Gastroesophageal sphincter (tissue), 3 donors: ENCODE data around the gene SIN3B.

Source experiments
- CTCF ChIP-seq, 4 experiments: fragments of 200-600 bp in 2 of 4; fragments of 450-650 bp in 2 of 4; sonication (generic) in 1 of 4; IDR thresholded peaks; one replicate each; pipeline ENCODE4 v1.5.1; 2017 to 2019; ENCODE audit warnings: antibody characterized with exemption in 4 of 4, mild to moderate bottlenecking in 2 of 4, moderate library complexity in 2 of 4
- POLR2A ChIP-seq, 2 donors: fragments of 450-650 bp; IDR thresholded peaks; one replicate each; pipeline ENCODE4 v1.6.1; 2017; ENCODE audit warnings: antibody characterized with exemption in 2 of 2, mild to moderate bottlenecking in 2 of 2, moderate library complexity in 1 of 2
- POLR2AphosphoS5 ChIP-seq: sonication (generic); formaldehyde crosslinking; IDR thresholded peaks from one replicate; pipeline ENCODE4 v1.6.1; 2017; ENCODE audit warnings: antibody characterized with exemption

- TF ChIP-seq POLR2A (IDR thresholded peaks at IDR 0.05) (no peak), CTCF (IDR thresholded peaks at IDR 0.05) (no peak), POLR2AphosphoS5 (no peak)
Observed at GRCh38 chr19:16847430-16847829, 18.2 kb downstream of the SIN3B start.
